ENCODE measurements around the gene NRP2. TPM values are rescaled to one million over a fixed set of nuclear protein-coding genes. Genes with fewer than 3 reads are reported as not detected.

NRP2 gene
- total RNA-seq, 4 donors from 2014 or later: 4.9 to 22.4 (median 14.5) TPM

DNA sequence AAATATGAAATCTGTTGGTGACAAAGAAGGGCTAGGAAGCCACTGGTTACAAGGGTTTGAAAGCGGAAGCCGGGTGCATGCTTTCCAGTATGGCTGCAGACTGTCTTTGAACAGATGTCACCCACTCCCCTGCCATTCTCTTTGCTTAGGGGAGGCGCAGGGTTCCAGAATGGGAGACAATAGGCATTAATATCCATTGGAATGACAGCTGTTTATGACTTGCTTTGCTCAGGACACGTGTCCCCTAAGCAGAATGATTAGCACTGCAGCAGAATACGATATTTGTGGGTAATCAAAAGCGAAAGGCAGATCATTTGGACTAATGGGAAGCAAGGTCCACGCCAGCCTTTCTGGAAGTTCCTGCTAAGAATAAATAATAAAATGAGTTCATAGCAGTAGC is 25.8 kb upstream of the NRP2 start:
- H3K27ac ChIP-seq: no peak overlapping the region
- no peak for DNase-seq
- no peaks in the 10 kb centered on the region for H3K9me3 ChIP-seq
- no peaks in the 10 kb centered on the region for H3K36me3 ChIP-seq
- H3K4me3 ChIP-seq: no peak overlapping the region
- H3K4me1 ChIP-seq: no peaks in the 10 kb centered on the region
- no peaks in the 10 kb centered on the region for H3K27me3 ChIP-seq
- no peak for TF ChIP-seq POLR2A (IDR thresholded peaks at IDR 0.05)
- TF ChIP-seq, protein P1, sequence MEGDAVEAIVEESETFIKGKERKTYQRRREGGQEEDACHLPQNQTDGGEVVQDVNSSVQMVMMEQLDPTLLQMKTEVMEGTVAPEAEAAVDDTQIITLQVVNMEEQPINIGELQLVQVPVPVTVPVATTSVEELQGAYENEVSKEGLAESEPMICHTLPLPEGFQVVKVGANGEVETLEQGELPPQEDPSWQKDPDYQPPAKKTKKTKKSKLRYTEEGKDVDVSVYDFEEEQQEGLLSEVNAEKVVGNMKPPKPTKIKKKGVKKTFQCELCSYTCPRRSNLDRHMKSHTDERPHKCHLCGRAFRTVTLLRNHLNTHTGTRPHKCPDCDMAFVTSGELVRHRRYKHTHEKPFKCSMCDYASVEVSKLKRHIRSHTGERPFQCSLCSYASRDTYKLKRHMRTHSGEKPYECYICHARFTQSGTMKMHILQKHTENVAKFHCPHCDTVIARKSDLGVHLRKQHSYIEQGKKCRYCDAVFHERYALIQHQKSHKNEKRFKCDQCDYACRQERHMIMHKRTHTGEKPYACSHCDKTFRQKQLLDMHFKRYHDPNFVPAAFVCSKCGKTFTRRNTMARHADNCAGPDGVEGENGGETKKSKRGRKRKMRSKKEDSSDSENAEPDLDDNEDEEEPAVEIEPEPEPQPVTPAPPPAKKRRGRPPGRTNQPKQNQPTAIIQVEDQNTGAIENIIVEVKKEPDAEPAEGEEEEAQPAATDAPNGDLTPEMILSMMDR (IDR thresholded peaks at IDR 0.05): no peak

GRCh38 chr2:205656941-205657340 is 25.4 kb upstream of the NRP2 start:
- DNase-seq: no peak
- no peaks in the 10 kb centered on the region for H3K27me3 ChIP-seq

DNA sequence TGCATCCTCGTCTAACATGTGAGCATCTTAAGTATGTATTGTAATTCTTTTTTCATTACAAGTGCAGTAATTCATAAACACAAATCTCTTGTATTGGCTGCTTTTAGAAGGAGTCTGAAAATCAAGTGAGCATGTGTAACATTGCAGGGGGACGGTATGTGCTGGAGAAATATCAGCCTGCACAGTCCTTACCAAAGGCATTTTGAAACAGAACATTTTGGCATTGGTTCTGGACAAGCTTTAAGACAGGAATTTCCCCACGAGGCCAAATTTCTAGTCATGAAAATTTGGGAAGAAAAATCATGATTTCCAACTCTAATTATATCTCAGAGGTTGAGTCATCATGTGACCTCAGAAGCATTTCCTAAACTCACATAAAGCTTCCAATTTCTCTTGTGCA is 24.7 kb upstream of the NRP2 start:
- H3K27ac ChIP-seq: no peak overlapping the region
- no peaks in the 10 kb centered on the region for H3K36me3 ChIP-seq
- no peak overlapping the region for H3K4me3 ChIP-seq
- DNase-seq: no peak
- no peak for TF ChIP-seq POLR2A (IDR thresholded peaks at IDR 0.05)
- TF ChIP-seq, protein P1 (IDR thresholded peaks at IDR 0.05): no peak
- H3K9me3 ChIP-seq: no peaks in the 10 kb centered on the region
- H3K27me3 ChIP-seq: no peaks in the 10 kb centered on the region
- no peaks in the 10 kb centered on the region for H3K4me1 ChIP-seq

More at GRCh38 chr2:205656941-205657340, 25.4 kb upstream of the NRP2 start:
- Histone ChIP-seq H3K4me1 (no peaks in the 10 kb centered on the region), H3K27ac (no peak overlapping the region), H3K9me3 (no peaks in the 10 kb centered on the region), H3K4me3 (no peak overlapping the region), H3K36me3 (no peaks in the 10 kb centered on the region)
- TF ChIP-seq, protein P1 (IDR thresholded peaks at IDR 0.05): no peak
- TF ChIP-seq POLR2A (IDR thresholded peaks at IDR 0.05): no peak

GRCh38 chr2:205658068-205658467 is 24.2 kb upstream of the NRP2 start:
- H3K36me3 ChIP-seq: no peaks in the 10 kb centered on the region
- no peaks in the 10 kb centered on the region for H3K4me1 ChIP-seq
- no peaks in the 10 kb centered on the region for H3K27me3 ChIP-seq
- no peak overlapping the region for H3K4me3 ChIP-seq
- no peak for DNase-seq
- H3K9me3 ChIP-seq: no peaks in the 10 kb centered on the region
- no peak for TF ChIP-seq POLR2A (IDR thresholded peaks at IDR 0.05)
- TF ChIP-seq, protein P1 (IDR thresholded peaks at IDR 0.05): no peak
- no peak overlapping the region for H3K27ac ChIP-seq

DNA sequence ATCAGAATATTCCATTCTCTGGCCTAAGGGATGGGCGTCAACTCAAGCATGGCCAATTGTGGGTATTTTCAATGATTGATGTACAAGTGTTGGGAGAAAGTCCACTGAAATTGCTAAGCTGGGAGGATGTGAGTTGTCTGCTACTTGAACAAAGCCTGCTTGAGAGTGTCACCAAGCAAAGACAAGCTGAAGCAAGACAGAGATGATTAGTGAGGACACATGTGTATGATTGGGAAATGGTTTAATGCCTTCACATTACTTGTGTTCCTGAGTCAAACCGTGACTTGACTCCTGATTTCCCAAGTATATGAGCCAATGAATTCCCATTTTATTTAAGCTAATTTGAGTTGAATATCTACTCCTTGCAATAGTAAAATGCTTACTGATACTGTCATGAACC is 23.7 kb upstream of the NRP2 start:
- TF ChIP-seq POLR2A (IDR thresholded peaks at IDR 0.05): no peak
- TF ChIP-seq, protein P1 (IDR thresholded peaks at IDR 0.05): no peak
- no peaks in the 10 kb centered on the region for H3K4me1 ChIP-seq
- no peaks in the 10 kb centered on the region for H3K36me3 ChIP-seq
- no peak overlapping the region for H3K4me3 ChIP-seq
- no peak overlapping the region for H3K27ac ChIP-seq
- no peaks in the 10 kb centered on the region for H3K27me3 ChIP-seq
- no peak for DNase-seq
- H3K9me3 ChIP-seq: no peaks in the 10 kb centered on the region

DNA sequence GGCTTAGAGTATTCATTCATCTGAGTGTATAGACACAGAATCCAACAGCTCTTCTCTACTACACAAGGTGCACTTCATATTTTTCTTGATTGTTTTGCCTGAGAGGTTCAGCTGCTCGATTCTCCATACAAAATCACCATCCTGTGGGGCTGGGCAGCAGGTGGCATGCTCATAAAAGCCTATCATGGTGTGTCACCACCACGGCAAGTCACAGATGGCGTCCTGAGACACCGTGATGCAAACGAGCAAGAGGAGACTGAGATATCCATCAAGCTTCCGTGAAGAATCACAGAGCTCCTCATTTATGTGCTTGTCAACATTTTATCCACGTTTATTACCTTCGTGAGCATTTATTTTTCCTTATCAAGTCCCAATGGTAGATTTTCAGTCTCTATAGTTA is 22.4 kb upstream of the NRP2 start:
- no peaks in the 10 kb centered on the region for H3K36me3 ChIP-seq
- no peaks in the 10 kb centered on the region for H3K4me1 ChIP-seq
- no peaks in the 10 kb centered on the region for H3K27me3 ChIP-seq
- TF ChIP-seq, protein P1 (IDR thresholded peaks at IDR 0.05): no peak
- TF ChIP-seq POLR2A (IDR thresholded peaks at IDR 0.05): no peak
- no peak overlapping the region for H3K27ac ChIP-seq
- no peaks in the 10 kb centered on the region for H3K9me3 ChIP-seq
- no peak for DNase-seq
- no peak overlapping the region for H3K4me3 ChIP-seq

Measured in Peyer's patch (tissue), 4 donors.